HG03108 (cell line): Measurements from ENCODE around the gene E2F8.

Source experiments
- ATAC-seq: cut with Tn5 transposase; IDR thresholded peaks from one replicate; pipeline ENCODE4 v1.9.1; 2021; ENCODE audit warnings: moderate library complexity; ENCODE audit not compliant: unreplicated experiment

E2F8 gene

DNA sequence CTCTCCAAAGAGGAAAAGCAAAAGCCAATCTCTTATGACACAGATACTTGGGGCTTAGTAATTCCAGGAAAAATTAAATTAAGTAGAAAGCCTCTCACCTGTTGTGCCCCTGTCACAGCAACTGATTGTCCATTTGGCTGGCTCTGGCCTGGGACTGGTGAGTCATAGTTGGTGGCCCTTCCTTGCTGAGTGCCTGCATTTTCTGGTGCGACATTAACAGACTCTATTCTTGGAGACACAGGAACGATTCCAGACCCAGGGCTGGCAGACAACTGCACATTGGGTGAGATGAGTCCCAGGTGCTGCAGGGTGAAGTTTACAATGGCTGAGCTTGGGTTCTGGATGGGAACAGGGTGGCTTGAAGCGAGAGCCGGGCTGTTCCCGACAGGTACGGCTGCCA is 15.6 kb downstream of the E2F8 start:
- no peak for ATAC-seq

DNA sequence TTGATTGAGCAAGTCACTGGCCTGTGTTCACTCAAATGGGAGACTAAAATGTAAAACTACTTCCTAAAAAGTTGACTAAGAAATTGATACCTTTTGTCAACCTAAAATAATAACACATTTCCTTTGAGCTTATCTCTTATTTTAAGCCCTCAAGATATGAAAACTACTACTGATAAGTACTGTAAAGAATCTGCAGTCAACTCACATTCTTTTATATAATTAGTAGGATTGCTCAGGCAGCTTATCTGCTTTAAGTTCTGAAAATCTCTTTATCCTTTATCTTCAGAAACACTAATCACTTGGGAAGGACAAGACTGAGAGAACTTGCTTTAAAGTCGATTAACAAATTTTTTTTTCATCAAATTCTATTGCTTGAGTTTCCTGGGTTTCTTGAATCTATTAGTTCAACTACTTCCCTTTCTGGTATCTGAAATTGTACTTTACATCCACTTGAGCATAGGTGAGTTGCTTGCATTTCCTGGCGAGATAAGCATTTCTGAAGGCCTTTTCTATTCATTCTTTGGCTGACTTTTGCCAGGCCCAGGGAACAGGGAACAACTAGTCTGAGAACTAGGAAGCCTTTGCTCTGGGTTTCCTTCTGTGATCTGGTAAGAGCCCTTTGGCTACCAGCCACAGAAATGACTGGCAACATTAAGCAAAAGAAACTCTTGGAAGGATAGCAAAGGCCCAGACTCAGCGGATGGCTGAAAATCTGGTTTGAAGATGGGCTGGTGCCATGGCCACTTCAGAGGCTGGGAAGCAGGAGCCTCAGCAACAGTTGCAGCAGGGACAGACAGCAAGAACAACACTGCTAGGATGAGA is 19.6 kb downstream of the E2F8 start:
- ATAC-seq = no peak

GRCh38 chr11:19218786-19219460 is 21.8 kb downstream of the E2F8 start:
- no peak for ATAC-seq

DNA sequence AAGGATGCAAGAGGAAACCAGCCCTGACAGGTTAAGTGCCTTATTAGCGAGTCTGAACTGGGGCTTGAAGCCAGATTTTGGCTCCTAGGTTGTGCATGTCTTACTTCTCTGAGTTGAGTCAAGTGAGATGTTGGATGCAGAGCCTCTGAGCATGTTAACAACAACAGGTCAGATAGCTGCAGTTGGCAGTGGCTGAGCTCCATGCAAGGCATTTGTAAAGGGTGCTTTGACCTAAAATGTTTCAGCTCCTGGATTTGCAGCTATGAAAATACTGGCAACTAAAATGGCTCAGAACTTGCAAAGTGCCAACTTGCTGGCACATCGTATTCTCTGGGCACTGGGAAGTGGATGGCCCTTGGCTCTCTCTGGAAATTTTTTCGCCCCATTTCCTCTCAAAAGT is 22.5 kb downstream of the E2F8 start:
- no peak for ATAC-seq

- no peak for ATAC-seq
Measured at GRCh38 chr11:19216709-19217374, 23.9 kb downstream of the E2F8 start.

DNA sequence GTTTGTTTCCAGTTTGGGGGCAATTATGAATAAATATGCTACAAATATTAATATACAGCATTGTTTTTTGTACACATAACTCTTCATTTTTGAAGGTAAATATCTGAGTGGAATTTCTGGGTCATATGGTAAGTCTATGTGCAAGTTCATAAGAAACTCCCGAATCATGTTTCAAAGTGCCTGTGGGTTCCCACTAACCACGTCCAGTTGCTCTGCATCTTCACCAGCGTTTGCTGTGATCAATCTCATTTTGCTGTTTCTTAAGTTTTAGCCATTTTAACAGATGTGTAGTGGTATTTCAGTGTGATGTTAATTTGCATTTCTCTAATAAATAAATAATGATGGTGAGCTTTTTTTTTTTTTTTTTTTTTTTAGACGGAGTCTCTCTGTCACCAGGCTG is 24.7 kb downstream of the E2F8 start:
- ATAC-seq = no peak

DNA sequence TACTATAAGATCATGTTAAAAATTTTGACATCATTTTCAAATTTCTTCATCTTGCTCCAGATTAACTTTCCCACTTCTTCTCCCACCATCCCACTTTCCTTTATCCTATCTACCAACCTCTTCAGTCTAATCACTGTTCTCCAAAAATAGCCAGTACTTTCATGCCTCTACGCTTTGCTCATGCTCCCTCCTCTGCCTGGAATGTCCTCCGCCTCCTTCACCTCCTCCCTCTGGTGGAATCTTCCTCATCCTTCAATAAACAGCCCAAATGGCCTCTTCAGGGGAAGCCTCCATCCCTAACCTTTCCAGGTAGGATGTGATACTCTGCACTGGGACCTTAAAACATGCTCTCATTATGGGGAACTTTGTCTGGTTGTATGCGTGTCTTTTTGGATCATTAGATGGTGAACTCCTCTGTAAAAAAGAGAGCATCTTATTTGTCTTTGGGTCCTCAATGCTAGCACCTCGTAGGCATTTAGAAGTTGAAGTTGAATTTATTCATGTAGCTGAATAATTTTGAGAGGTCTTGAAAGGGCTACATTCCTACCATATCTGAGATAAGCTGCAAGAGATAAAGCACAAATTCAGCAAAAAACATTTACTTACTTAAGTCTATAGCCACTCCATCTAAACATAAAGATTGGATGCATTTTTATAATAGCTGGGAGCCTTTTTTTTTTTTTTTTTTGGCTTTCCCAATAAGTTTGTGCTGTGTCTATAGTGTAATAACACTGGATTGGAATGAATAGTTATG is 31.0 kb downstream of the E2F8 start:
- ATAC-seq = no peak

- no peak for ATAC-seq
Measured at GRCh38 chr11:19208959-19209546, 31.7 kb downstream of the E2F8 start.

DNA sequence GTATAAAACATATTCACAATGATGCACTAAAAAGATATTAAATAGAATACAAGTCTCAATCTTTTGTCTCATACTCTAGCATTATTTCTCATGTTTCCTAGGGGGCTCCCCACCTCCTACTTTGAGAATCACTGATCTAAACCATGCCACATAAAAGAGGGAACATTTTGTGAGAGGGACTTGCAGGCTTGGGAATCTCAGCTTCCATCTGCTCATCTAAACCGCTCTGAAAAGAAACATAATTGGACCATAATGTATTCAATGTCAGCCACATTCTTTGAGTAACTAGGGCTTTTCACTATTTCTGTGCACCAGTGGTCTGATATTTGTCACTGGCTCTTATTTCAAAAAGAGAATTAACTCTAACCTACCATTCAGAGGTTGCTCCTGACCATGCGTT is 32.6 kb downstream of the E2F8 start:
- no peak for ATAC-seq

DNA sequence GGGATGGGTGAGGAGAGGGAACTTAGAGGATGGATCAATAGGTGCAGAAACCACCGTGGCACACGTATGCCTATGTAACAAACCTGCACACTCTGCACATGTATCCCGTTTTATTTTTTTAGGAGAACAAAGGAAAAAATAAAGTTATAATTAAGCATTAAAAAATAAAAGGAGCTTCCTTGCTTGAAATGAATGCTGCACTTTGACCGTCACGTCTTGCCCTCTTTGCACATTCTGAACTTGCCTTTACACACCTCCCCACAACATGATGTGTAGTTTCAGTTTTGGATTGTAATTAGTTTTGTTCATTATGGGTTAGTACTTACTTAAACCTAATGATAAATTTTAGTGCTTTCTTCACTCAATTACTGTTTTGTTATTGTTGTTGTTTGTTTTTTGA is 35.9 kb downstream of the E2F8 start:
- no peak for ATAC-seq

DNA sequence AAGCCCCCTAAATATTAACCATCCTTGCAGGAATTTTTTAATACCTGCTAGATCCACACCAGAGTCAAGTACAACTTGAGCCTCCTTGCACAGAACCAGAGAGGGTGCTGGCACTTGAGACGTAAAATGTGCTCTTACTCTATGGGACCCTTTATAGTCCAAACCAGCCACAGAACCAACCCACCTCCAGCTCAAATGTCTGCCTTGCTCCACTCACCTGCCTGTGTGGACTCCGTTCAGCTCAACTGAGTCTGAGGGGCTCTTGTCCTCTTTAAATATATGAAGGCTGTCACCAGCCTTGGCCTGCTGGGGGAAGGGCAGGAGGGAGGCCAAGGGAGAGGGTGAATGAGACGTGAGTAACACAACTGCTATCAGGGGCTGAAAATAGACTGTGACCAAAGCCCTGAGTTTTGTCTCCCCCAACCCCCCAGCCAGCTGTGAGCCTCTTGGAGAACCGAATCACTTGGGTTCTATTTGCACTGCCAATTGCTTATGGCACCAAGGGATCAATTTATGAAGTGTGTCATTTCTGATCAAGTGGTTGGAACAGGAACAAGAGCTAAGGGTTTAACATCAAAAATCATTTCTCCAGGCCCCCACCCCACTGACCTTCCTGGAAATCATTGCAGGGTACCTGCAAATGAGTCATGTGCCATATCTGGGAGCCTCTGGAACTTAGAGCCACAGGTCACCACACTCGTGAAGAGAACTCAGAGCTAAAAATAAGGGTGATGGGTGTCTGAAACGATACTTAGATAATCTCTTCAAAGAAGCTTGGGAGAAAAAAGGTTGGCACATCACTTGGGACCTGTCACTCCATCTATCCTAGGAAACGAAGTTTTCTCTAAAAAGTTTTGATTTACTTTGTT is 38.8 kb downstream of the E2F8 start, which contains the start of gene CSRP3:
Gene CSRP3 (minus strand): TSS at position 247 of the 869 bp plus-strand sequence. CDS start 9,535 bp downstream, outside the sequence.
- ATAC-seq = no peak

DNA sequence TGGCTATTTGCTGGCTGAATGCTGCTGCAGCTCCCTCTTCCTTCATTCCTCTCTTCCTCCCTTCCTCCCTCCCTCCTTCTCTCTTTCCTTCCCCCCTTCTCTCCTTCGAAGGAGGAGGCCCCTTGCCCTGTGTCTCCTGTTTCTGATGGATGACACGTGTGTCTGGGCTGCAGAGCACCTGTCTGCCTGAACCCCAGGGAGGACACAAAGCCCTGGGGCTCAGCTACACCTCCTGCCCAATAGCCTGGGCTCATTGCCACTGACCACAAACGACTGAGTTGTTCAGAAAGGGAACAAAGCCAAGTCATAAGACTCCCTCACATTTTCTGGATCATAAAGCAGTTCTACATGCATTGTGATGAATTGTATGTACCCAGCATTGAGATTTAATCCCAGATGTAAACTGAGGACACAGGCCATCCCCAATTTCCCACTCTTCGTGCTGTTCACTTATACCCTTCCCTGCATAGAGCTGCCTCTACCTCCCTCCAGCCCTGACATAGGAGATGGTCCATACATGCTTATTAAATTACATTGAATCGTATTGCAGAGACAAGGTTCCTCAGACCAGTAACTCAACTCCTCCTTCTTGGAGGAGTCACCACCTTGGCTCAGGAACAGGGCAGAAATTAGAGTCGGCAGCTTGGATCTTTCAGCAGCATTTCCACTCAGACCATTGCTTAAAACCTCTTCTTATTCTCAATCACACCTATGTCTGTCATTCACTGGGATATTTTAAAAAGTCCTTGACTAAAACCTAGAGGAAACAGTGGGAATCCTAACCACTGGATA is 40.1 kb downstream of the E2F8 start:
- no peak for ATAC-seq

DNA sequence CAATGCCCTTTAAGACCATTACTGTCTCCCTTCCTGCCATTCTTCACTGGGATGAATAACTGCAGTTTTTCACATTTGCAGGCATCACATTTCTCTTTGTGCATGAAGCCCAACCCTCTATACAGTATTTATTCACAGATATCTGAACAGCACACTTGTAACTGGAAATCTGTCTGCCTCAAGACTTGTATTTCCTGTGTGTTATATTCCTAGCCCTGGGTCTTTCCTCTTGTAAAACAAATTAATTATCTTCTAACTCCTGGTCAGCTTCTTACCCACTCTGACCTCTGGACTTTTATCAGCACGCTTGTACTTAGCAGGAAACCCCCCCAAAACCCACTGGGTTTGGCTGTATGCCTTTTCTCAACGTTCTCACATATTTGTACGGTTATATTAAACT is 41.0 kb downstream of the E2F8 start:
- no peak for ATAC-seq

DNA sequence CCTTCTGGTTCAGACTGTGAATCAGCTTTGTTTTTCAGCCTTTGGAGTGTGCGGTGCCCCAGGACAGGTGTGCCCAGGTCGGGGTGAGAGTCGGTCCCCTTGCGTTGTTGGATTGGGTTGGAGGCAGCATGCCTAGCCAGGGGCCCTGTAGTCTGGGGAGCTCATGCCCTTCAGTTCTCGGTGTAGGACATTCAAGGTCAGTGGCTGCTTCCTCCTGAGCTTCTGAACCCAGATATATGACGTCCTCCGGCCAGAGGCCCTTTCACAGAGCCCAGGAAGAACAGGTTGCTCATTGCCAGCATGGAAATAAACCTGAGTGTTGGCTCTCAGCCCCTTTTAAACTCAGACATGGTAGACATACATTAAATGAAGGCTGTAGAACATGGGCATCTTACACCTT is 41.7 kb downstream of the E2F8 start:
- ATAC-seq = no peak

GRCh38 chr11:19196432-19196831 is 44.3 kb downstream of the E2F8 start:
- no peak for ATAC-seq

- no peak for ATAC-seq
Measured at GRCh38 chr11:19194620-19195308, 46.0 kb downstream of the E2F8 start.

- no peak for ATAC-seq
Measured at GRCh38 chr11:19193916-19194315, 46.8 kb downstream of the E2F8 start.

DNA sequence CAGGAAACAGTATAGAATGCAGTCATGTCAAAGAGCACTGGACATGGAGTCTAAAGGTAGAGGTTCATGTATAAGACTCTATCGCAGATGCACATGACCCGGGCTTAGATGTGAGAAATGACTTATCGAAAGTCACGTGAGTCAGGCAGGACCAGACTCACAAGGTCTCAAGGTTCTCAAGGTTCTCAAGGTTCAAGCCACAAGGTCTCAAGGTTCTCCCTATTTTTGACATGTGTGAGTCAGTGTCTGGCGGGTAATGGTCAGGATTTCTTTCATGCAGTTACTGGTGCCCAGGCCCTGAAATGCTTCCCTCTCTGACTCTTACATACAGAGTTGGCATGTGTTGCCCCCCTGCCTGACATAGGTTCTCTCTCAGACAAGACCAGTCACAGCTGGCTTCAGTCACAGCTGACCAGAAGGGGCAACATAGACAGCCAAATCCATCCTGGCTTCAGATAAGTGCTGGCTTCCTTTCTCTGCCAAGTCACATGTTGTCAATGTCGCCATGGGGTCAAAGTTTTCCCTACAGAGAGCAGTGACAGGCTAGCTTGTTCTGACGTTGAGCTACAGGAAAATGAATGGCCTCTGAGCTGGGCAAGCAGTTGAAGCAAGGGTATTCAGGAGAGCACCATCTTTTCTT is 49.1 kb downstream of the E2F8 start:
- ATAC-seq = no peak
